HG03439 (cell line): ENCODE results near the gene CWC22.
A peak's percentile ranks its signal among the peaks of the same experiment; 100 is the strongest.
"Not testable (repeated sequence)": the region's sequence is repeated elsewhere in the genome, so short reads cannot be mapped to it uniquely, and the experiment has no call there.

Source experiments
- ATAC-seq: cut with Tn5 transposase; IDR thresholded peaks from one replicate; pipeline ENCODE4 v1.9.1; 2021; ENCODE audit warnings: mild to moderate bottlenecking, moderate library complexity; ENCODE audit not compliant: unreplicated experiment

Gene CWC22

GRCh38 chr2:179953359-179953758, 53.7 kb downstream of the CWC22 start:
- no peak for ATAC-seq

GRCh38 chr2:179952658-179953057, 54.4 kb downstream of the CWC22 start:
- ATAC-seq: peak; percentile 71

GRCh38 chr2:179951680-179952079, 55.4 kb downstream of the CWC22 start:
- no peak for ATAC-seq

GRCh38 chr2:179950391-179950790, 56.7 kb downstream of the CWC22 start:
- ATAC-seq: no peak

- no peak for ATAC-seq
Measured at GRCh38 chr2:179949438-179949837, 57.7 kb downstream of the CWC22 start.

- ATAC-seq: no peak
Measured at GRCh38 chr2:179948058-179948457, 59.0 kb downstream of the CWC22 start.

- ATAC-seq: no peak
Measured at GRCh38 chr2:179946810-179947615, 60.1 kb downstream of the CWC22 start.

- ATAC-seq: no peak
Measured at GRCh38 chr2:179946346-179946745, 60.8 kb downstream of the CWC22 start.

GRCh38 chr2:179939259-179939658, 67.8 kb downstream of the CWC22 start:
- no peak for ATAC-seq

- no peak for ATAC-seq
Measured at GRCh38 chr2:179938026-179938425, 69.1 kb downstream of the CWC22 start.

- no peak for ATAC-seq
Measured at GRCh38 chr2:179936654-179937053, 70.4 kb downstream of the CWC22 start.

- ATAC-seq: no peak
Measured at GRCh38 chr2:179936141-179936540, 71.0 kb downstream of the CWC22 start.

GRCh38 chr2:179932786-179933185, 74.3 kb downstream of the CWC22 start:
- ATAC-seq: no peak

GRCh38 chr2:179931502-179931901, 75.6 kb downstream of the CWC22 start:
- no peak for ATAC-seq

- not testable (repeated sequence) for ATAC-seq
Measured at GRCh38 chr2:179929997-179930396, 77.1 kb downstream of the CWC22 start.

- ATAC-seq: no peak
Measured at GRCh38 chr2:179927041-179927440, 80.1 kb downstream of the CWC22 start.

- ATAC-seq: no peak
Measured at GRCh38 chr2:179925713-179926112, 81.4 kb downstream of the CWC22 start.

- no peak for ATAC-seq
Measured at GRCh38 chr2:179917272-179917671, 89.8 kb downstream of the CWC22 start.

- no peak for ATAC-seq
Measured at GRCh38 chr2:179915395-179915992, 91.6 kb downstream of the CWC22 start.

- no peak for ATAC-seq
Measured at GRCh38 chr2:179913809-179914208, 93.3 kb downstream of the CWC22 start.

- ATAC-seq: no peak
Measured at GRCh38 chr2:179911569-179911968, 95.5 kb downstream of the CWC22 start.

GRCh38 chr2:179910735-179911113, 96.4 kb downstream of the CWC22 start:
- no peak for ATAC-seq
